Fibroblast of skin of left biceps (primary cell): ENCODE data around the gene PRELID1.
"Not testable (repeated sequence)": the region's sequence is repeated elsewhere in the genome, so short reads cannot be mapped to it uniquely, and the experiment has no call there.

Experiments
- DNase-seq, 2 experiments: peaks; one replicate each; pipeline ENCODE4 v3.0.0-alpha.2; 2013; ENCODE audit warnings: low read depth in 2 of 2

Gene PRELID1

DNA sequence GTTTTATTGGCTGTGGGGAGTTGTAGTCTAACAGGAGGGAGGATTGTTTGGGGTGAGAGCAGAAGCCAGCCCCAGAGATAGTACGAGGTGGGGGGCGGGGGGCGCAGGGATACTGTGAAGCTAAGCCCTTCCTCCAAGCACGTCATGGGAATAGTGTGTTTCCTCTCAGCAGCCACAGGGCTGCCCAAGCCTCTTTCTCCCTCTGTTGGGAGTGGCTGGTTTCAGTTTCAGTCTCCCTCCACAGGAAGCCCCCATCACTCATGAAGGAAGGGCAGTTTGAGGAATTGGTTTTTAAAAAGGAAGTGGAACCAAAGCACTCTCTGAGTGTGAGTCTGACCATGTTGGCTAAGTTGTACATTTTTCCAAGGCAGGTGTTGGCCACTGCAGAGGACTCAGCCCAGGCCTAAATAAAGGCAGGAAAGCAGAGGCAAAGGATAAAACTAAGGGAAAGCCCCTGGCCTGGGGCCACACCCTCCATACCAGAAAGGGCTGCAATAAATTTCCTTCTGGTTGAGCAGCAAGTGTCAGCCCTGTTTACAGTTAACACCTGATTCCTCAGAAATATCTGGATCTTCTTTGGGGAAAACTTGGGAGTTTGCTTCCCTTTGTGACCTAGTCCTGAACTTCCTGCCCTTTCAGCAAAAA lies 3.2 kb upstream of the PRELID1 start:
- DNase-seq: peak; percentile 16 to 17

DNA sequence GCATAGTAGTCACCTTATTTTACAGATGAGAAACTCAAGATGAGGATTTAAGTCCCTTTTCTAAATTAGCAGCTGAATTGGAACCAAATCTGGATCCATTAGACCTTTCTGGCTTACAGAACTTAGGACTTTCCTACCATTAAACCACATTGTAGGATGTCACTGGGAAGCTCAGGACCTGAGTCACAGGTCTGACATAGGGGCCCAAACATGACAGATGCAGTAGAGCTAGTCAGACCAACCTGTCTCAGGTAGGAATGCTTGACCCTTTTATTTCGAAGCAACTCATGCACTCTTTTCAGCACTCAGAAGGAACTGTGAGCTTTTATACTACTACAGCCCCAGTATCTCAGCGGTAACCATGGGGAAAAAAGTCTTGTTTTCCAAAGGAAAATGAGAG lies 2.6 kb upstream of the PRELID1 start:
- no peak for DNase-seq

DNA sequence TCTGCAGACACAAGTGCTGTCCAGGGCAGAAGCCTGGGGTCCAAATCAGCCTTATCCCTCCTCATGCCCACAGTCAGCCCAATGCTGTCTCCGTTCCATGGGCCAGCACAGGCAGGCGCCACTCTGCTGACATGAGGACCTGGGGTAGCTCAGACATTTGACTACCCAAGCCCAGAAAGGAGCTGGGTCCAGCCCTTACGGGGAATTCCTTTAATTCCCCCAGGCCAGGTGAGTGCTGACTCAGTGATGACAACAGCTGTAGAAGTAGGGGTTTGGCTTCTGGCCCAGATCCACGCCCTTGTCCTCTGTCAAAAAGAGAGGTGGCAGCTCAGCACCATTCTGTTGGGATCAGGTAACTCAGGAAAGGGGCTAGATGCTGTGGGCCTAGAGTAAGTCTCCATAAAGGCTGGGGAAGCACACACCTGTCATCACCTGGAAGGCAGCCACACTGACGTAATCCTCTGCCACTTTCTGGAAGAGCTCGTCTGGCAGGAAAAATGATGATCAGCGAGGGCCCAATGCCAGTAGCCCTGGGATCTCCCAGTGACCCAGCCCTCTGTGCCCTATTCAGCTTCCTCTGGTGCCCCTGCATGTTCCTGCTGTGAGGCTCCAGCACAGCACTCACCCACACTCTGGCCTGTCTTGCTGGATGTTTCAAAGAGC lies 2.0 kb upstream of the PRELID1 start:
- DNase-seq: no peak

DNA sequence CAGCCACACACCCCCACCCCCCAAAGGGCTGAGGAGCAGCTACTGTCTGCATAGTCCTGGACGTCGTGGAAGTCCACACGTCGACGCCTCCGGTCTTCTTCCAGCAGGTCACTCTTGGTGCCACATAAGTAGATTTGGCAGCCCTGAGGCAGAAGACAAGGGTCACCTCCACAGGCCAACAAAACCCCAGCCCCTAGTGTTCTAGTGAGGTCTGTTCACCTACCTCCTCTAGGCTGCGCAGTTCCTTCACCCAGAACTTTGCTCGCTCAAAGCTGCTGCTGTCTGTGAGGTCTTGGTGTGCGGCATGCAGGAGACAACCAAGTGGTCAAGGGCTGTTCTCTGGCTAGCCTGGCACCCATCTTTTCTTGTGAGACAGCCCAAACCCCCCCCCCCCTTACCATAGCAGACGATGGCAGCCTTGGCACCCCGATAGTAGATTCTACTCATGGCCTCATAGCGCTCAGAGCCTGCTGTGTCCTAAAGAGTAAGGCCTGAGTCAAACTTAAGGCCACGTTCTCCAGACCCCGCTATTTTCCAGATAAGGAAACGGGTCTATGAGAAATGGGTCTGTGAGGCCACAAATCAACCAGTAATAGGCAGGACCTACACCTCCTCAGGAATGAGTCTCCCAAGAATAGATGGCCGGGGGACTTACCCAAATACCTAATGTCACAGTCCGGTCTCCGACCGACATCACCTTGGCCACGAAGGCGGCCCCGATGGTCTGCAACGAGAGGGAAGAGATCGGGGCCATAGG lies 1.1 kb upstream of the PRELID1 start:
- no peak for DNase-seq

DNA sequence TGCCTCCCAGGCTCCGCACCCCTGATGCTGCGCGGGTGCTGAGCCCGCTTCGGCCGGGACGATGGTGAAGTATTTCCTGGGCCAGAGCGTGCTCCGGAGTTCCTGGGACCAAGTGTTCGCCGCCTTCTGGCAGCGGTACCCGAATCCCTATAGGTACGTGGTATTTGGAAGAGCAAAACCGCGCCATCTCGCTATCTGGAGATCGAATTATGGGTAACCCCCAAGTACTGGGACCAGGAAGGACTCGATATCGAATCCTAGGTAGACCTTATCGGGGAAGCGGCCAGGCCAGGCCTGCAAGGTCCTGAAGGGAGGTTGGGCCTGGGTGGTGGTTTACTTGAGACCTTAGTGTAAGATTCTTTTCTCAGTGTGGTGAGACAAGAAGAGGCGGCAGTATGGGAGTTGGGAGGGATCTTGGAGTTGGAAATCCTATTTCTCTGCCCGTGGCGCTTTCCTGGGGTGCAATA lies 359 bp downstream of the PRELID1 start:
- DNase-seq: no peak

DNA sequence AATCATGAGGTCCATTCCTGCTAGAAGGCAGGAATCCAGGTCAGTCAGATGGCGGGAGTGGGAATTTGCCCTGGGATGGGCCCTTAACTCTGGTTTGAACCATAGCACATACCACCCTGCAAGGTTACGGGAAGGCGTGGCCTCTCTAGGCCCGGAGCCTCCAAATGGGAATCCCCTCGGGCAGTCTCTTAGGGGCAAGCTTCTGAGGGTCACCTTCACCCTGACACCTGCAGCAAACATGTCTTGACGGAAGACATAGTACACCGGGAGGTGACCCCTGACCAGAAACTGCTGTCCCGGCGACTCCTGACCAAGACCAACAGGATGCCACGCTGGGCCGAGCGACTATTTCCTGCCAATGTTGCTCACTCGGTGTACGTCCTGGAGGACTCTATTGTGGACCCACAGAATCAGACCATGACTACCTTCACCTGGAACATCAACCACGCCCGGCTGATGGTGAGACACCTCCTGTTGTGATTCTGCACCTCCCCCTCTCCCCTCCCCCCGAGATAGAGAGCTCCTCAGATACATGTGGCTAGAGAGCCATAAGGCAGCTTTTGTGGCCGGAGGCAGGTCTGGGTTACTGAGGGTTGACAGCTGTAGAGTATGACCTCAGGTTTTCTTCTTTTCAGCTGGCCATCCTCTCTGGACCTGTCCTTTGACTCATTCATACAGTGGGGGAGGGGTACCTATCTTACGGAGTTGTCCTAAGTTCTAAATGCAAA lies 957 bp downstream of the PRELID1 start:
- DNase-seq: no peak

DNA sequence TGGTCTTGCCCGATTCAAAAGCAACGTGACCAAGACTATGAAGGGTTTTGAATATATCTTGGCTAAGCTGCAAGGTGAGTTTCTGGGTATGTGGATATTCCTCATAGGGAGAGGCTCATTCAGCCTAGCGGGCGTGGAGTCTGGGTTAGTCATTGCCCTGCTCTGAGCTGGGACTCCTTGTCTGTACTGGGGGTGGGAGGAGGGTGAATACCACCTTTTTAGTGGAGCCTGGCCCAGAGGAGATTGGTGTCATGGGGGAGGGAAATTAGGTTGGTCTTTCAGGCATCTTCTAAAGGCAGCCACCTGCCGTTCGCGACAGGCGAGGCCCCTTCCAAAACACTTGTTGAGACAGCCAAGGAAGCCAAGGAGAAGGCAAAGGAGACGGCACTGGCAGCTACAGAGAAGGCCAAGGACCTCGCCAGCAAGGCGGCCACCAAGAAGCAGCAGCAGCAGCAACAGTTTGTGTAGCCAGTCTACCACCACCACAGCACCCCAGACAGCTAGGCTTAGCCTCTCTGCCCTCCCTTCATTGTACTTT lies 2.6 kb downstream of the PRELID1 start:
- DNase-seq: not testable (repeated sequence)

DNA sequence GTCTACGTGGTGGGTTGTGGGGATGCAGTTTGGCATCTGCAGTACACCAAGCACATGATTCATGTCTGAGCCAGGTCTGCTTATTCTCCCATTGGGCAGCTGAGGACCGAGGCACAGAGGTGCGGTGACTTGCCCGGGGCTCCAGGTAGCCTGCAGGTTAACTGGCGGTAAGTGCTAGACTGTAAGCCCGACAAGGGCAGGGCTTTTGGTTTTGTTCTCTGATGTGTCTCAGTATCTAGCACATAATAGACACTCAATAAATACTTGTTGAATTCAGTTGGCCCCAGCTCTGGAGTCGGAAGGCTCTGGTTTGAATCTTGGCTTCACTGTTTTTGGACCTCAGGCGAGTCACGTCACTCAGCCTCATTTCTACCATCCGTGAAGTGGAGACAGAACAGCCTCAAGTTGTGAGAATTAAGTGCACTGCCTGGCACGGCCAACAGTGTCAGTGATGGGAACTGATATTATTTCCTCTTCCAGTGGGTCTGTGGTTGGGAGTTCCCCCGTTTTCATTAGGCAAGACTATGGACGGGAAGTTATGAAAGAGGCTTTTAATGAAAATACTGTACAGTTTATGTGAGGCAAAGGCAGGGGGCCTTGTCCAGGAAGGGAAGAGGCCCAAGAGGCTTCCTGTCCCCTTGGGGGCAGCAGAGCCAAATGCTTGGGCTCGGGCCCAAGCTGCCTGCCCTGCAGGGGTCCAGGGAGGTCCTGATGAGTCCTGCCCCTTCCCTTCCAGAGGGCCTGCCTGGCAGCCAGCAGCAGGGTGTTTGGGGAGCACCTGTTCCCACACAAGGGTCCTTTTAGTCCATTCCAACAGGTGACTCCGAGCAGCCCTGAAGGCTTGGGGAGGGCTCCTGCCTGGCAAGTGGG lies 3.3 kb downstream of the PRELID1 start:
- no peak for DNase-seq

DNA sequence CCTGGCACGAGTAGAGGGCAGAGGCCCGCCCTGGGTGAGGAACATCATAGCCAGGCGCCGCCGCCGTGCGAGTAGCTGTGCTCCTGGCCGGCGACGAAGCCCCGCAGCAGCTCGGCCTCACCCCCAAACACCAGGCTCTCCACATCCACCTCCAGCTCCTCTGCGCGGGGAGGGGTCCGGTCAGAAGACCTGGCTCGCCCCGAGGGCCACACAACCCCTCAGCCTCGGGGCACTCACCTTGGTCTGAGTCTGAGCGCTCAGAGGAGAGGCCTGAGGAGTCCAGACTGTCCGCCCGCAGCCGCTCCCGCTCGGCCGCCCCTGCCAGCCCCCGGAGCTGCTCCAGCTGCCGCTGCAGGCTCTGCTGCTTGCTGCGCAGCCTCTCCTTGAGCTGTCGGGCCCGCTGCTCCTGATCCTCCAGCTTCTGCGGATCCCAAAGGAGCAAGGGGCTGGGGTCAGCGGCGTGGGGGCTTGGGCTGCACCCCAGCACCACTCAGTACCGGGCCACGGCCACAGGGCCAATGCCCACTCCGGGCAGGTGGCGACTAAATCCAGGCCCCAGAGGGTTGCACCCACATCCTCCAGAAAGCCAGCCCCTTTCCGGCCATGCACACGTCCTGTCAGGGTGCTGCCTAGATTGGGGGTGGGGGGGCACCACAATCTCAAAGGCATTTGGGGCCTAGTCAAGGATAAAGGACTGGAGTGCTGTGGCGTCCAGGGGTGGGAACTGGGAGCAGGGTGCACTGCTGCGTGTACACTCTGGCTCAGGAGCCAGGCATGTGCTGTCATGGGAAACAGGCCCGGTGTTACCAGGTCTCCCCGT lies 4.2 kb downstream of the PRELID1 start:
- DNase-seq: no peak

DNA sequence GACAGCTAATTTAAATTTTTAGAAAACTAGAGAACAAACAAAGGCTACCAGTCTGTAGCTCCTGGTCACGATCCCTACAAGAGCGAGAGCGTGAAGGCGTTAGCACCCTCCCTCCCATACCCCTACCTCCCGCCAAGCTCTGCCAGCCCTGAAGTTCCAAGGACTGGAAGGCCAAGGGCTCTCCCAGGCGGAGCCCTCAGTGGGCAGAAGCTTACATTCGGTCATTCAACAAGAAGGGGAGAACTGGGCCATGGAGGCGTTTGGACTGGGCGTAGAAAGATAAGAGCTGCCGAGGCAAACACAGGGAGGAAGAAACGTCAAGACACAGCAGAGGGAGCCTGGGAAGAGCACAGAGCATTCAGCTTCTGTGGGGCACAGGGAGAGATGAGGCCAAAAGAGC lies 5.1 kb downstream of the PRELID1 start:
- DNase-seq: no peak

DNA sequence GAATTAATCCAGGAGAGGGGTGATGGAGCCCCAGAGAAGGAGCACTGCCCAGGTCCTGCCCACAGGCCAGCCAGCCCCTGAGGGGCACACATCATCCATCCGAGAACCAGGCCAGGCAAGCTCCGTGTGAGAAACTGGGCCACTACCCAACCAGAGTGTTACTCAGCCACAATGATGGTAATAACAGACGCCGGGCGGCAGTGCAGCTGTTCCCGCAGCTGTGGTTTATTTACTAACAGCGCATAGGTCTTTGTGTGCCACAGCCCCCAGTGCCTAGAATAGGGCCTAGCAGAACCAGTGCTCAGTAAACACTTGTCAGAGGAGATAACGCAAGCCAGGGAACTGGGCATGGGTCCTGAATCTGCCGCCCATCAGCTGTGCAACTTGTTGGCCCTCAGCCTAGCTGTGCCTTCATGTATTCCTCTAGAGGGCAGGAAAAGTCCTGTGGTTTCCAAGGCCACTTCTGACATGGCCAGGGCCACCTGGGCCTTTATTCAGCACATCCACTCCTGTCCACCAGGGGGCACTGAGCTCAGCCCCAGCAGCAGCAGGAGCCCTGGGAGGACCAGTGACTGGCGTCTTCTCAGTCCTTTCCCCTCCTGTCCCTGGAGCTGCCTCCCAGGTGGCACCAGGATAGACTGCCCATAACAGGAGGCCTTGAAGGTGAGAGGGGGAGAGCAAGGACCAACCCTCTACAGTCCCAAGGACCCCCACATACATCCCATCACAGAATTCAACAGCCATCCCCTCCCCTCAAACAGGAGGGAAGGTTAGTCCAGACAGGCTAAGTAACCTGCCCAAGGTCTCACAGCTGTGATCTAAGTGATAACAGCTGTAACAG lies 6.0 kb downstream of the PRELID1 start:
- no peak for DNase-seq

DNA sequence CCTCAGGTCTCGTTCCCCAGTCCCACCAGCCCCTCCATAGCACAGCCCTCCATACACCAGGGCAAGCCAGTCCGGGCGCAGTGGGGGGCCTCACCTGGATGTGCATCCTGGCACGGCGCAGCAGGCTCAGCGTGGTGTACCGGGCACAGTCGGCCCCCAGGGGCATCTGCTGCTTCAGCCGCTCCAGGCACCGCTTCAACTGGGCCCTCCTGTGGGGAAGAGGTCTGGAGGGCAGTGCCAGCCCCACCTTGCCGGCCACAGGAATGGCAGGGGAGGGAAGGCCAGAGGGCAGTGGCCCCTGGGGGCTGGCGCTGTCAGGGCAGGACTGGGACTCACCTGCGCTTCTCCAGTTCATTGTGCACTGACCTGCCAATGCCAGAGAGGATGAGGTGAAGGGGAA lies 6.7 kb downstream of the PRELID1 start:
- DNase-seq: no peak

DNA sequence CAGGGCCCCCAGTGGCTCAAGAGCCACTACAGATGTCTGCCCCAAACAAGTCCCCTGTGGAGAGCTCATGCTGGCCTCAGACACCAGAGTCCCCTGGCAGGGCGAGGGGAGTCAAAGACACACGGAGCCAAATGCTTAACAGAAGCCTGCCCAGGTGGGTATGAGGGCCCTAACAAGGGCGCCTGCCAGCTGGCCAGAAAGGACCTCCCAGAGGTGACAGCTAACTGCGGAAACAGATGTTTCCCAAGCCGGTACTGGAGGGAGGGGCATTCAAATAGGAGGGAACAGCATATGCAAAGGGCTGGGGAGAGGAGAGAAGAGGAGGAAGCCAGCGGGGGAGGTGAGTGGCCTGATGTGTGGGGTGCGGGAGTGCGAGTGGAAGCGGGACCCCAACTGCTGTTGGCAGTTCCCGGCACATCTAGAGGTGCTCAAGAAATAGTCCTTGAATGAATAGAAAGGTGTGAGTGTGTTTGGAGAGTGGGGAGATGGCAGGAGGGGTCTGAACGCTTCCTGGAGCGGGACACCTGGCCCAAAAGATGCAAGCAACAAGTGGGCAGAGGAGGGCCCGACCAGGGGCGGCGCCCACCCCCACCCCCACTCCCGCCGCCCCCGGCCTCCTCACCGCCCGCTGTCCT lies 7.3 kb downstream of the PRELID1 start:
- DNase-seq: no peak

DNA sequence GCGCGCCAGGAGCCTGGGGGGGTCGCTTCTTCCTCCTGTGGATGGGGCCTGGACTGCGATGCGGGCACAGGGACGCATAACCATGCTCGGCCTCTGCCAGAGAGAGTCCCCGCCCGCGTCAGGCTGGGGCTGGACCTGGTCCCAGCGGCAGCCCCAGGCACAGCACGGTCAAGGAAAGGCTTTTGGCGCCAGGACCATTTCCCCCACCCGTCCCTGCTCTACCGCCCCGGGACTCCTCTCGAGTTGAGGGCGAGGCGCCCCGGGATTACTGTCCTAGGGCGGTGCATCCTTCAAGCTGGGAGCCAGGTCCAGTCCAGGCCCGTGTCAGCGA lies 7.8 kb downstream of the PRELID1 start:
- no peak for DNase-seq

DNA sequence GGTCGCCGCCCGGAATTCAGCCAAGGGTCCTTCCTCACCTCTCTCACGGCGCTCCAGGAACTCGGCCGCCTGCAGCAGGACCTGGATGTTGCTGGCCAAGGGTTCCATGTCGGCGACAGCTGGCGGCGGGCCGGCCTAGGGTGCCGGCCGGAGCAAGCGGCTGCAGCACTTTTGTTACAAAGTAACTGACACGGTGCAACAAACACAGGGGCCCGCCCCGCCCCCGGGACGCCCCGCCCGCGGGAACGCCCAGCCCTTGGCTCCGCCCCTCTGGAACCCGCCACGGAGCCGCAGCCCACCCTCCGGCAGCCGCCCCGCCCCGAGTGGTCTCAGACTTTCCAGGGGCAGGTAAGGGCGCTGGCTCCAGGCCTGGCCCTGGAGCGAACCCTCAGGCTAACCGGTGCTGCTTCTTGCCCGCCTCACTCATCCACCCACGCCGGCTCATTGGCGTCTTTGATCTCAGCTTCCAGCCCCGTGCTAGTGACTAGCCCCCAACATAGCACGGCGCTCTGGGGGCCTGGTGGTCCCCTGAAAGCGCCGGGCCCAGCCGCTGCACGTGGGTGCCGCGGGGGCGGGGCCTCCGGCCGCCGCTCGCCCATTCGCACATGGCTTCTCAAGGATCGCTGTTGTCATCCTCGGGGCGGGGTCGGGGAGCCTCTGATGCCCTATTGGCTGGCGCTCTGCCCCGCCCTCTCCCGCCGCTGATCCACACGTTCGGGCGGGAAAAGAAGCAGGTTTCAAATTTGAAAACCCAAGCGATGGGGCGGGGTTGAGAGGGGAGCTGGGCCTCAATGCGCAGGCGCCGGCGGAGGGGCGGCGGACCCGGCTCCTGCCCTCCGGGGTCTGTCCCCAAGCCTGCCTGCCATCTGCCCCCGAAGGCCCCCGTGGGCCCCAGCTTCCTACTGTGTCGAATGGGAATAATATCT lies 8.4 kb downstream of the PRELID1 start, which contains the start of gene MXD3:
TSS of gene MXD3 (minus strand) at position 176 of the 926 bp plus-strand sequence. CDS start at position 108, 68 bp downstream.
- DNase-seq: peak; percentile 83 to 85

DNA sequence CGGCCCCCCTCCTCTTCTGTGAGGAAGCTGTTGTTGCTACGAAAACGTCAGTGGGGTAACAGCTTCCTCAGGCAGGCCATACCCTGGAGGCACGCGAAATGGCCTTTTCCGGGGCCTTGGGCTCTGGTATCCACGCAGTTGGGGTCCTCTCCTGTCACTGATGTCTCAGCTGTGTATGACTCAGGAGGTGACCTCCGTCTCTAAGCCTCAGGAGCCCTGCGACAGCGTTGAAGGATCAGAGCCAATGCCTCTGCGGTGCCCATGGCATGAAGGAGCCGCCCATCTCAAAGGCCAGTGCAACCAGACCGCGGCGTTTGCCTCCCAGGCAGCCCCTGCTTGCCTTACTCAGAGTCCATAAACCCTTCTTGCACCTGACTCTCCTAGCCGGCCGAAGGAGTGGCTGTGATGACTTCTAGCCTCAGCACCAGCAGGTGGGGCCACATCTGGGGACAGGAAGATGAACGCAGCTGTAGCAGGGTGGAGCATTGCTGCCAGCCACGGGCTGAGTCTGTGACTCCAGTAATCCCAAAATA lies 9.1 kb downstream of the PRELID1 start:
- no peak for DNase-seq

DNA sequence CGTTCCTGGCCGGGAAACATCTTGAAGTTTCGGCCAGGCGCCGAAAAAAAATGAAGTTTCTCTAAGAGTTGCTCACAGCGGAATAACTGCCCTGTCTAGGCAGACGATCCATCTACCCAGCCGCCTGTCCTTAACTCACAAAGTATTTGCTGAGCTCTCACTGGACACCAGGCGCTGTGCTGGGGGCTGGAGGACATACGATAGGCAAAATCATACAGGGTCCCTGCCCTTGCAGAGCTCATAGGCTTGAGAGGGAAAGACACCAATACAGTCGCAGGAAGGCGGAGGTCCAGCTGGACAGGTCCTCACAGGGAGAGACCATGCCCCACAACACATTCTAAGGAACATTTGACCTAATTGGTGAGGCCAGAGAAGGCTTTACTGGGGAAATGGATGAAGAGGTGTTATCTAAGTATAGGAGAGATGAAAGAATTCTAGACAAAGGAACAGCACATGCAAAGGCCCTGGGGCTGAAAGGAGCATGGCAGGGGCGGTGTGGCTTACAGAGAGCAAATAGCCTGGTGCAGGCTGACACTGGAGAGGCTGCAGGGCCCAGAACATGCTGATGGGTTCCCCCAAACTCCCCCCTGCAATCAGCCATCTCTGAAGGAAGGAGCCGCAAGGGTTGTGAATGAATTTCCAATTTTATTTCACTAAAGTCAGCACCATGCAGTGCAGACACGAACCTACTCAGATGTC lies 10.1 kb downstream of the PRELID1 start:
- DNase-seq: no peak
